Muscle layer of colon (tissue), 2 donors: ENCODE data around the gene GPR158.

Experiments
- H3K27ac ChIP-seq: one replicate; pipeline ENCODE4 v1.7.0; 2013; ENCODE audit warnings: low read depth, mild to moderate bottlenecking, low read length, moderate library complexity
- H3K27me3 ChIP-seq, 2 donors: one replicate each; pipeline ENCODE4 v1.7.0; 2013; ENCODE audit warnings: low read length in 2 of 2, mild to moderate bottlenecking in 2 of 2; ENCODE audit not compliant: insufficient read depth in 2 of 2, control insufficient read depth in 1 of 2
- H3K36me3 ChIP-seq: one replicate; pipeline ENCODE4 v1.7.0; 2013; ENCODE audit warnings: mild to moderate bottlenecking, low read length; ENCODE audit not compliant: insufficient read depth
- H3K4me1 ChIP-seq: one replicate; pipeline ENCODE4 v1.7.0; 2013; ENCODE audit warnings: mild to moderate bottlenecking, low read length; ENCODE audit not compliant: insufficient read depth
- H3K4me3 ChIP-seq, 2 donors: one replicate each; pipeline ENCODE4 v1.7.0; 2013; ENCODE audit warnings: low read length in 2 of 2, low read depth in 1 of 2, mild to moderate bottlenecking in 1 of 2, moderate library complexity in 1 of 2
- H3K9ac ChIP-seq: one replicate; pipeline ENCODE4 v1.7.0; 2013; ENCODE audit warnings: low read length
- H3K9me3 ChIP-seq: one replicate; pipeline ENCODE4 v1.7.0; 2013; ENCODE audit warnings: mild to moderate bottlenecking, low read length
- donor health status: abdominal sarcoma.
- donor health status: Adenocarcinoma of cecum.

Gene GPR158

DNA sequence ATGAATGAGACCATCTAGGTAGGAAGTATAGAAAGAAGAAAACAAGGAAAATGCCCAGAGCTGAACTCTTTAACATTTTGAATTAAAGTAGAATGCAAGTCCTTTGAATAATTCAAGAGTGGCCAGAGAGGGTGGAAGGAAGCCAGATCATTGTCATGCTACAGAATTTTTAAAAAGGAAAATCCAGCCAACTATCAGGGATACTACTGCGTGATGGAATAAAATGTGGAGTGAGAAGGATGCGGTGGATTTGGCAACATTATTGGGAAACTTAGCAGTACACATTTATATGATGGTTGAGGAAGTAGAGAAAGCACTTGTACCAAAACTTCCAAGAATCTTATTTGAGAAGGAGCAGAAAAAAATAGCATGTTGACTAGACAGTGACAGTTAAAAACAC lies 261.6 kb downstream of the GPR158 start:
- Histone ChIP-seq H3K4me3 (no peak overlapping the region), H3K9ac (no peak overlapping the region), H3K9me3 (no peaks in the 10 kb centered on the region), H3K27me3 (no peaks in the 10 kb centered on the region), H3K27ac (no peak overlapping the region), H3K36me3 (no peaks in the 10 kb centered on the region), H3K4me1 (no peaks in the 10 kb centered on the region)

GRCh38 chr10:25441270-25441669 lies 266.5 kb downstream of the GPR158 start:
- Histone ChIP-seq H3K27me3 (no peaks in the 10 kb centered on the region), H3K27ac (no peak overlapping the region)

DNA sequence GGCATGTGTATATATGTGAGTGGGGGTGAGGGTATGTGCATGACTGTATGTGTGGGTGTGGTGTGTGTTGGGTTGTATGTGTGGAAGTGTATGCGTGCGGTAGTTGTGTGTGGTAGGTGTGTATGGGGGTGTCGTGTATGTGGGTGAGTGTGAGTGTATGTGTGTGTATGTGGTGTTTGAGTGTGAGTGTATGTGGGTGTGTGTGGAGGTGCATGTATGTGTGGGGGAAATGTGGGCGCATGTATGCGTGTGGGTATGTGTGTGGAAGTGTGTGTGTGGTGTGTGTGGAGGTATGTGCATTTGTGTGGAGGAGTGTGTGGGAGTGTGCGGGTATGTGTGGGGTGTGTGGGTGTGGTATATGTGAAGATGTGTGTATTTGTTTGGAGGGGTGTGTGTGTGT lies 269.5 kb downstream of the GPR158 start:
- H3K27me3 ChIP-seq: no peaks in the 10 kb centered on the region
- no peaks in the 10 kb centered on the region for H3K9me3 ChIP-seq
- no peak overlapping the region for H3K27ac ChIP-seq

More at GRCh38 chr10:25441270-25441669, 266.5 kb downstream of the GPR158 start:
- H3K4me1 ChIP-seq: no peaks in the 10 kb centered on the region
- no peaks in the 10 kb centered on the region for H3K36me3 ChIP-seq
- no peak overlapping the region for H3K4me3 ChIP-seq
- H3K9ac ChIP-seq: no peak overlapping the region
- no peaks in the 10 kb centered on the region for H3K9me3 ChIP-seq

DNA sequence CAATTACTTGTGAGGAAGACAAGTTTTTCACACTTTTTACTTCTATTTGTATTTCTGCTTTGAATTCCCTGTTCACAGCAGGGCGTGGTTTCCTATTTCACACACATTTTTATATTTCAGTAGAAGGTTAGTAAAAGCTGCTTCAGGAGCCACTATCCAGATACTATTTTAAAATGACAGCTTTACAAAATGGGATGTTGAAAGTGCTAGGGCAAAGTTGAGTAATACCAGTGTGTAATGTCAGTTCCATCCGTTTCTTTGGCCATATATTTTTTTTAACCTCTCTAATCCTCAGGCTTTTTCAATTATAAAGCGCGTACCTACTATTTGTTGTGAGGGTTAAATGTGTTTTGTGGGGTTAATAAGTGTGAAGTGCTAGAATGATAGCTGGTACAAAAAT lies 276.6 kb downstream of the GPR158 start:
- Histone ChIP-seq H3K4me3 (no peak overlapping the region), H3K4me1 (no peaks in the 10 kb centered on the region), H3K27me3 (no peaks in the 10 kb centered on the region), H3K9ac (no peak overlapping the region), H3K27ac (no peak overlapping the region), H3K9me3 (no peaks in the 10 kb centered on the region), H3K36me3 (no peaks in the 10 kb centered on the region)

More for the DNA sequence above, 269.5 kb downstream of the GPR158 start:
- Histone ChIP-seq H3K9ac (no peak overlapping the region), H3K4me1 (no peaks in the 10 kb centered on the region), H3K36me3 (no peaks in the 10 kb centered on the region), H3K4me3 (no peak overlapping the region)

DNA sequence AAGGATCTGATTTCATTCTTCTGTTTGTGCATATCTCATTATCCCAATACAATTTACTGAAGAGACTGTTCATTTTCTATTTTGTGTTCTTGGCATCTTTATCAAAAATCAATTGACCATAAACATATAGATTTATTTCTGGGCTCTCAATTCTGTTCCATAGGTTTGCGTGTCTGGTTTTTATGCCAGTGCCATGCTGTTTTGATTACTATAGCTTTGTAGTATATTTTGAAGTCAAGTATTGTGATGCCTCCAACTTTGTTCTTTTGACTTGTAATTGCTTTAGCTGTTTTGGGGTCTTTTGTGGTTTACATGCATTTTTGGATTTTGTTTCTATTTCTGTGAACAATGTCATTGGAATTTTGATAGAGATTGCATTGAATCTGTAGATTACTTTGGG lies 278.8 kb downstream of the GPR158 start:
- Histone ChIP-seq H3K4me3 (no peak overlapping the region), H3K27ac (no peak overlapping the region), H3K9me3 (no peaks in the 10 kb centered on the region), H3K36me3 (no peaks in the 10 kb centered on the region), H3K9ac (no peak overlapping the region), H3K4me1 (no peaks in the 10 kb centered on the region), H3K27me3 (no peaks in the 10 kb centered on the region)

DNA sequence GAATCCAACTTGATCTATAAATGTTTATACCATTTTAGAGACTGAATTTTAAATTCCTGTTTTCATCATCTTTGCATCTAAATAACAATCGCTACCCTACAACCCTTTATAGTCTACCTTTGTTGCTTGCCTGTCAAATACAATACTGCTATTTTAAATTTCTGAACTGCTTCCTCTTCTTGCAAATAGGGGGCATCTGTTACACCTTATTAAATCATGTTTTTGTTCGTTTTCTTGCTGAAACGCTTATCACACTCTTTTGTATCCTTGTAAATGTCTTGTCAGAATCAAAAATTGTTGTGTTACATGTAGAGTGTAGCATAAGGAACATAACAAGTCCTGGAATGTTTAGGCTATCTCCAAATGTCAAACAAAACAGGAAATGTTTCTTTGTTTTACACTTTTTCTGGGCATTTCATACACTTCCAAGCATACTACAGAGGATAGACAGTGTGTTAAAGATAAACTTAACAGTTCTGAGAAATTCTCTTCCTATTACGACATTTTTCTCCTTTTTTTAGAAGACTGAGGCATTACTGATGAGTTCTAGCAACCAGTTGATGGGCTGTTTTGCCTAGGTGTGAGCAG lies 281.3 kb downstream of the GPR158 start:
- H3K4me1 ChIP-seq: no peaks in the 10 kb centered on the region
- H3K36me3 ChIP-seq: no peaks in the 10 kb centered on the region
- no peak overlapping the region for H3K27ac ChIP-seq
- no peak overlapping the region for H3K9ac ChIP-seq
- H3K27me3 ChIP-seq: no peaks in the 10 kb centered on the region
- H3K4me3 ChIP-seq: no peak overlapping the region
- H3K9me3 ChIP-seq: no peaks in the 10 kb centered on the region

GRCh38 chr10:25457552-25457951 lies 282.8 kb downstream of the GPR158 start:
- H3K36me3 ChIP-seq: no peaks in the 10 kb centered on the region
- no peak overlapping the region for H3K4me3 ChIP-seq
- H3K9ac ChIP-seq: no peak overlapping the region
- H3K4me1 ChIP-seq: no peaks in the 10 kb centered on the region
- no peak overlapping the region for H3K27ac ChIP-seq
- H3K9me3 ChIP-seq: no peaks in the 10 kb centered on the region
- no peaks in the 10 kb centered on the region for H3K27me3 ChIP-seq

- Histone ChIP-seq H3K36me3 (no peaks in the 10 kb centered on the region), H3K9ac (no peak overlapping the region), H3K27ac (no peak overlapping the region), H3K4me3 (no peak overlapping the region), H3K4me1 (no peaks in the 10 kb centered on the region), H3K9me3 (no peaks in the 10 kb centered on the region), H3K27me3 (no peaks in the 10 kb centered on the region)
These were observed 291.0 kb downstream of the GPR158 start for GRCh38 chr10:25465582-25466372.

DNA sequence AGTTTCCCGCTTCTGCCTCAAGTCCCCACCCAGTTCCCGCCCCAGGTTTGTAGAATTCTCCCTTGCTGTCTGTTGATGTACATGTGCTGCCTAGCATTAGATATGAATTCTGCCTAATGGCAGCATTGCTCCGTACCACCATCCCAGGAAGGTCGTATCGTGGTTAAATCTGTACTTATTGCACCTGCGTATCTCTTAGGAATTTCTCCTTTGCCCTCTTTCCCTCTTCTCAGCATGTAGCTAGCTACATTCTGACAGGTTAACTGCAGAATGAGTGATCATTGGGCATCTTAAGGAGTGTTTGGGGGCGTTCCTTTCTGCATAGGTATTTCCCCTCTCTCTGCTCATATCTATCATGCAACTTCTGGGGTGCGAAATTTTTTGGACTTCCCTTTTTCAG lies 293.1 kb downstream of the GPR158 start:
- no peak overlapping the region for H3K9ac ChIP-seq
- H3K4me3 ChIP-seq: no peak overlapping the region
- H3K36me3 ChIP-seq: no peaks in the 10 kb centered on the region
- no peak overlapping the region for H3K27ac ChIP-seq
- H3K27me3 ChIP-seq: no peaks in the 10 kb centered on the region
- no peaks in the 10 kb centered on the region for H3K4me1 ChIP-seq
- H3K9me3 ChIP-seq: no peaks in the 10 kb centered on the region

DNA sequence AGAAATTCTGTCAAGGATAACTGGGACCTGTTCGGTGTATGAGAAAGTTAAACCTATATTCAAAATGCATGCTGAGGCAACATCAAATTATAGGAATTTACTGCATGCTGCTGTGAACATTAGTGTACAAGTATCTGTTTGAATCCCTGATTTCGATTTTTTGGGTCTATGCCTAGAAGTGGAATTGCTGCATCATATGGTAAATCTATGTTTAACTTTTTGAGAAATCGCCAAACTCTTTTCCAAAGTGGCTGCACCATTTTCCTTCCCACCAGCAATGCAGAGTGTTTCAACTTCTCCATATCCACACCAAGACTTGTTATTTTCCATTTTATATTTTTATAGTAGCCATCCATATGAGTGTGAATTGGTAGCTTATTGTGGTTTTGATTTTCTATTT lies 306.7 kb downstream of the GPR158 start:
- H3K27me3 ChIP-seq: no peaks in the 10 kb centered on the region
- H3K9me3 ChIP-seq: no peaks in the 10 kb centered on the region
- no peaks in the 10 kb centered on the region for H3K4me1 ChIP-seq
- no peak overlapping the region for H3K27ac ChIP-seq
- H3K36me3 ChIP-seq: no peaks in the 10 kb centered on the region
- no peak overlapping the region for H3K9ac ChIP-seq
- no peak overlapping the region for H3K4me3 ChIP-seq

GRCh38 chr10:25483999-25484398 lies 309.2 kb downstream of the GPR158 start:
- no peaks in the 10 kb centered on the region for H3K27me3 ChIP-seq
- no peak overlapping the region for H3K27ac ChIP-seq
- H3K9ac ChIP-seq: no peak overlapping the region
- H3K36me3 ChIP-seq: no peaks in the 10 kb centered on the region
- no peaks in the 10 kb centered on the region for H3K9me3 ChIP-seq
- H3K4me3 ChIP-seq: no peak overlapping the region
- H3K4me1 ChIP-seq: no peaks in the 10 kb centered on the region

- no peaks in the 10 kb centered on the region for H3K4me1 ChIP-seq
- no peak overlapping the region for H3K4me3 ChIP-seq
- no peak overlapping the region for H3K9ac ChIP-seq
- no peak overlapping the region for H3K27ac ChIP-seq
- no peaks in the 10 kb centered on the region for H3K36me3 ChIP-seq
- H3K9me3 ChIP-seq: no peaks in the 10 kb centered on the region
- no peaks in the 10 kb centered on the region for H3K27me3 ChIP-seq
These were observed 312.5 kb downstream of the GPR158 start for GRCh38 chr10:25487266-25487665.
